GM18909 (cell line): ENCODE results near the gene MED17.
A peak's percentile ranks its signal among the peaks of the same experiment; 100 is the strongest.
"Not testable (repeated sequence)": the region's sequence is repeated elsewhere in the genome, so short reads cannot be mapped to it uniquely, and the experiment has no call there.

ENCODE experiments used
- ATAC-seq: cut with Tn5 transposase; IDR thresholded peaks from one replicate; pipeline ENCODE4 v1.9.1; 2021; ENCODE audit warnings: mild to moderate bottlenecking; ENCODE audit not compliant: unreplicated experiment, poor library complexity

MED17 gene

DNA sequence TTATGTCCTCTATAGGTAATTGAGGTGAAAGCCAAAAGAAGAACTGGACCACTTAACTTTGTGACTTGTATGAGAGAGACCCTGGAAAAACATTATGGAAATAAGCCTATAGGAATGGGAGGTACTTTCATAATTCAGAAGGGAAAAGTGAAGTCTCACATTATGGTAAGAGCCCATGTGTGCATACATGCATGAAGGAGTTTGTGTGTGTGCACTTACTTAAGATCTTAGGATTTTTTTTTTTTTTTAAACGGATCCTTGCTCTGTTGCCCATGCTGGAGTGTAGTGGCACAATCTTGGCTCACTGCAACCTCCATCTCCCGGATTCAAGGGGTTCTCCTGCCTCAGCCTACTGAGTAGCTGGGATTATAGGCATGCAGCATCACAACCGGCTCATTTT is 26.8 kb upstream of the MED17 start:
- ATAC-seq = no peak

DNA sequence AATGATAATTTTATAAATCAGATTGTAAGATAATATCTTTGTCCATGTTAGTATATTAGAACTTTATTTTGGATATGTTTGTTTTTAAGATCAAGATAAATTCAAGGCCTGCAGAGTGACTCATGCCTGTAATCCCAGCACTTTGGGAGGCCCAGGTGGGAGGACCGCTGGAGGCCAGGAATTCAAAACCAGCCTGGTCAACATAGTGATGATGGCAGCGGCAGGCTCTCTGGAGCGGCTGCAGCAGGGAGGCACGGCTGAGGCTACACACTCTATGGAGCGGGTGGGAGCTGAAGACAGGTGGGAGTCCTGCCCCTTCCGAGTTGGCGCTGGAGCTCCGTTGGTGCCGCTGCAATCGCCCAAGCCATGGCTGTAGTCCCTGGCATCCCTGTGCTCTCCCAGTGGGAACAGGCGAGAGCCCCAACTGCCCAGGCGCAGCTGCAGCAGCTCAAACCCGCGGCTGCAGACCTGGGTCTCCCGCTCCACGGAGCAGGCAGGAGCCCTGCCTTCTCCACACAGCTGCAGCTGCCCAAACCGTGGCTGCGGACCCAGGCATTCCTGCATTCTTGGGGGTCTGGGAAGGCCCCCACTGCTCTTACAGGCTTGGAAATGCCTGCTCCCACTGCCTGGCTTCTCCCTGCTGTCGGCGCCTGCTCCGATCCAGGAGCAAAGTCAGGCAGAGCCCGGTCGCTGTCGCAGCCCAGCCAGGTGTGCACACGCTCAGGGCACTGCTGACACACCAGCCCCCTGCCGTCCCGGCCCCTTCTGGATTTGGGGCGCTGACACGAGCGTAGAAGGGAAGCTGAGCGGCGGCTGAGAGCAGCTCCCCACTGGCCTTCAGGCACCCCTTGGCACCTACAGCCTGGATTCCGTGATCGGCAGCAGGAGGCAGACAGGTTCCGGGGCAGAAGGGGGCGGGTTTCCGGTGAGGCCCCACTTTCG is 25.9 kb upstream of the MED17 start:
- no peak for ATAC-seq

DNA sequence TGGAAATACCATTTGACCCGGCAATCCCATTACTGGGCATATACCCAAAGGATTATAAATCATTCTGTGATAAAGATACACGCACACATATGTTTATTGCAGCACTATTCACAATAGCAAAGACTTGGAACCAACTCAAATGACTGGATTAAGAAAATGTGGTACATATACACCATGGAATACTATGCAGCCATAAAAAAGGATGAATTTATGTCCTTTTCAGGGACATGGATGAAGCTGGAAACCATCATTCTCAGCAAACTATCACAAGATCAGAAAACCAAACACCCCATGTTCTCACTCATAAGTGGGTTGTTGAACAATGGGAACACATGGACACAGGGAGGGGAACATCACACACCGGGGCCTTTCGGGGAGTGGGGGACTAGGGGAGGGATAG is 25.0 kb upstream of the MED17 start:
- not testable (repeated sequence) for ATAC-seq

DNA sequence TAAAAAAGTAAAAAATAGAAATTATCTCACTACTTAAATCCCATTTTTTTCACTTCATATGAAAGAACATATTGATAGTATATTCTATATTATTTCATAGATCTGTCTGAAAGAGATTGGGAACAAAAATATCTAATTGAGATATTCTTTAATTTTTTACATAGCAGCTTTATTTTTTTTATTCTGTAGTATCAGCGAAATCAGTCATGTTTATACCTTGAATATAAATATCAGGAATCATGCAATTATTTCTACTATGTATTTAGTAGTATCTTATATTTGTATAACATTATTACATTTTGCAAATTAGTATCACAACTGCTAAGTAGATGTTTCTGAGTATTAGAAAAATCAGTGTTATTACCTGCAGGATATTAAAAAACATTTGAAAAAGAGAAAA is 22.2 kb upstream of the MED17 start:
- no peak for ATAC-seq

DNA sequence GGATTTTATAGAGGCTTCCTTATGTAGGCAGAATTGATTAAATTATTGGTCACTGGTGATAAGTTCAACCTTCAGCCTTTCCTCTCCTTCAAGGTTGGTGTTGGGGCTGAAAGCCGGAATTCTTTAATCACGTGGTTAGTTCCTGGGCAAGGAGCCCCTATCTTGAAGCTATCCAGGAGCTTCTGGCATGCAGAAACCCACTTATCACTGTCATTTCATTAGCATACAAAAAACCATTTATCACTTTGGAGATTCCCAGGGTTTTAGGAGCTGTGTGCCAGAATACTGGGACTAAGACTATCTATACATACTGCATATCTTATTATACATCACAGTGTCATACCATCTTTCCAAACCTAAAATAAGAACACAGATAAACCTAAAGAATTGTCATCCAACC is 18.5 kb upstream of the MED17 start:
- no peak for ATAC-seq

DNA sequence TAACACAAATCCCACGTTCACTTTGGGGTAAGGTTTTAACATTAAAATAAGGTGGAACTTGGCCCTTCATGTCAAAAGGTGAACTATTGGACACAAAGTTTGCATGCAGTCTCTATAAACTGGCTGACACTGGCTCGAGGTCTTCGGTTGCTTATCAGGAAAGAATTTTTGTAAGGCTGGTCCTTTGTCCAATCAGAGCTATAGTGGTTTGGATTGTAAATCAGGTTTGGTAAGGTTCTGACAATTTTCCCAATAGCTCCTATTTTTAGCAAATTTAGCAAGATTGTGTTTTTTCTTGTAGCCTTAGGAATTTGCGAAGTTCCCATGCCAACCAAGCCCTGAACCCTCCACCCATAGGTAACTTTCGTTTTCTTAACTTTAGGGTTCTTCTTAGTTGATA is 17.6 kb upstream of the MED17 start:
- no peak for ATAC-seq

DNA sequence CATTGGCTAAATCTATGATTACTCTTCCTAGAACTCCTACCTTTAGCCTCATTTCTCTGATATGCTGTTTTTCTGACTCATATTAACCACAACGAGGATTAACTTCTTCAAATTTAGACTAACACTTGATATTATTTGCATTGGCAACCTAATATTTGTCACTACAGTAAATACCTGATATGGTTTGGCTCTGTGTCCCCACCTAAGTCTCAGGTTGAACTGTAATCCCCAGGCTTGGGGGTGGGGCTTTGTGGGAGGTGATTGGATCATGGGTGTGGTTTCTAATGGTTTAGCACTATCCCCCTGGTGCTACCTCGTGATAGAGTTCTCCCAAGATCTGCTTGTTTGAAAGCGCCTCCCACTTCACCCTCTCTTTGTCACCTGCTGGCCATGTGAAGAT is 17.1 kb upstream of the MED17 start:
- ATAC-seq = no peak

DNA sequence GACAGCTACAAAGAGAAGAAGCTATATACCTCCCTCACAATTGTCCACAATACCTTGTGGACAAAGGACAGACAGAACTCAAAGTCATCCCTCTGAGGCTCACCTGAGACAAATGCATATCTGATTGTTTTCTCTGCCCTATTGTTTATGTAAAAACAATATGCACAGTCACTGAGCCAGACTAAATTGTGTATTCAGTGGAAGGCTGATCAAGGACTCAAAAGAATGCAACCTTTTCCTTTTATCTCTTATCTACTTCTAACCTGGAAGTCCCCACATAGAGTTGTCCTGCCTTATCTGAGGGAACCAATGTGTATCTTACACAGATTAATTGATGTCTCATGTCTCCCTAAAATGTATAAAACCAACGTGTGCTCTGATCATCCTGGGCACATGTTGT is 13.9 kb upstream of the MED17 start:
- no peak for ATAC-seq

DNA sequence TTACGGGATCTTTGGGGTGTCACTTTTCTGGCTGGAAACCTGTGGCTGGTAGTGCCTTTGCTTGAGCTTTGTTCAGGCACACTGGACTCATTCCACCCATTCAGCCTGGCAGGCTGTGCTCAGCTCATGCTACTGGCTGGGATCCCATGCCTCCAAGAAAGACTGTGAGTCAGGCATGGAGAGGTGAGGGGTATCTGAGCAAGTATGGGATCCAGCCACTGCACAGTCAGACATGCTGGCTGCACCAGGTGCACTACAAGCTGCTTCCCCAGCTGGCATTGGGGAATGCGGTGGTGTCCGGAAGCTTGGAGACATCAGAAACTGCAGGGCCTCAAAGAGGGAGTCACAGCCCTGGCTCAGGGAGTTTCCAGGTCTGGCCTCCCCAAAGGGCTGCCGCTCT is 12.0 kb upstream of the MED17 start:
- no peak for ATAC-seq

DNA sequence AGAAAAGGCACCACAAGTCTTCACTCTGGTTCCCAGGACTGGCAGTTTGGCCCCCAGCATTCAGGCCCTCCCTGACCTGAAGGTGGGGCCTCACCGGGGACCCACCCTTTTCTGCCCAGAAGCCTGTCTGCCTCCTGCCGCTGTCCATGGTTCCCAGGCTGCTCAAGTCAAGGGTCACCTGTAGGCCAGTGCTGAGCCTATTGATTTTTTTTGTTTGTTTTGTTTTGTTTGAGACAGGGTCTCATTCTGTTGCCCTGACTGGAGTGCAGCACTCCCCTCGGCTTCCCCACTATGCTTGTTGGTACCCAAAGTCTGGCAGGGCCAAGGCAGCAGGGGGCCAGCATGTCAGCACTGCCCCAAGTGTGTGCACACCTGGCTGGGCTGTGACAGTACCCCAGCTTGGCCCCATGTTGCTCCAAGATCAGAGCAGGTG is 11.0 kb upstream of the MED17 start:
- no peak for ATAC-seq

DNA sequence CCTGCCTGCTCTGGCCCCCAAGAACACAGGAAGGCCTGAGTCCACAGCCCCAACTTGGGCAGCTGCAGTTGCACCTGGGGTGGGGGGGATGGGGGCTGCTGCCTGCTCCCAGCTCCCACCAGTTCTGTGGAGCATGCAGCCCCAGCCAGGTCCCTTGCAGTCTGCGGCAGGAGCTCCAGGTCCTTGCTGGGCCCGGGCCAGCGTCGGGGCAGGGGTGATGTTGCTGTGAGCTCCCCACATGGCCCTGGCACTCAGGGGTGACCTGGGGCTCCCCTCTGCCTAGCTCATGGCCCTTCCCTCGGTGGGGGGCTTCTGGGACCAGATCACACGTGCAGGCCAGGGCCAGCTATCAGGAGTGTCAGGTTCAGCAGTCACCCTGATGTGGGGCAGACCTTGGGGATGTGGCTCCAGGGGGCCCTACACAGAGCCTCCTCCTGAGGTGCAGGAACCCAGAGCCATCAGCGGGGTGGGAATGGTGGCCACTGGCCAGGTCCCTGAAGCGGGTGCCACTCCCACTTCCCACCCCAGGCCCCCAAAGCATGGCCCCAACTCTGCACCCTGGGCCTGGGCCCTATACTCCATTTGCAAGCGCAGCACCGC is 10.4 kb upstream of the MED17 start:
- no peak for ATAC-seq

DNA sequence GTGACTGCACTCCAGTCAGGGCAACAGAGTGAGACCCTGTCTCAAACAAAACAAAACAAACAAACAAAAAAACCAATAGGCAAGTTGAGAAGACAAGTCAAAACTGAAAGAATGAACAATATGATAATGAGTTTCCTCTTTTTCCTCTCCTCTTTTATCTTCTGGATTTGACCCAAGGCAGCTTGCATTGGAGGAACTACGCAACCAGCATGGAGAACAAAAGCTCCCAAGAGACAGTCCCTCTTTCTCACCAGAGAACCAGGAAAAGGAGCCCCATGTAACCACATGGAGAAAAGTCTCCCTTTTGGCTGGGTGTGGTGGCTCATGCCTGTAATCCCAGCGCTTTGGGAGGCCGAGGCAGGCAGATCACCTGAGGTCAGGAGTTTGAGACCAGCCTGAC is 9.5 kb upstream of the MED17 start:
- not testable (repeated sequence) for ATAC-seq

DNA sequence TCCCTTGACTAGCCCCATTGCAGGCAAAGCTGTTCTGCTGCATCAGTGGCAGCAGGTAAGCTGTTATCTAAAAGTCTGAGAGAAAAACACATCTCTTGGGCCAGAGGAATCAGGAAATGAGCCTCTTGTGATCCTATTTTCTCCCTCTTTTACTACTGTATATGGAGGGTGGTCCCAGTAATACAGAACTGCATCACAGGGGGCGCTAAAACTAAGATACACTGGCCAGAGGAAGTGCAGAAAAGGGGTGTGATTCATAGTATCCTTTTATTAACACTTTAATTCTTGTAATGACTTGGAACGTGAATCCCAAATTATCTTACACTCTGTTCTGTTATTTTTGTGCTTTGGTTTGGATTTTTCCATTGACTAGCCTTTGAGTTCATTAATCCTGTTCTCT is 8.8 kb upstream of the MED17 start:
- ATAC-seq = no peak

DNA sequence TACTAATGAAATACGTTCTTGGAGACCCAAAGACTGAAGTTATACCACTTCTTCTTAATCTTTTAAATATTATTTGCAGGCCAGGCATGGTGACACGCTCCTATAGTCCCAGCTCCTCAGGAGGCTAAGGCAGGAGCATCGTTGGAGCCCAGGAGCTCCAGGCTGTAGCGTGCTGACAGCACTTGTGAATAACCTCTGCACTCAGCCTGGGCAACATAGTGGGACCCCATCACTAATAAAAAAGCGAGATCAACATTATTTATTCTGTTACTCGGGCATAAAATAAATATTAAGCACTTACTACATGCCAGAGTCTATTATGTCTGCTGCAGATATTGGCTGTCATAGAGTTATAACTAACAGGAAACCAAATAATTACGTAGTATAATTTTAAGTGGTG is 720 bp upstream of the MED17 start:
- no peak for ATAC-seq

DNA sequence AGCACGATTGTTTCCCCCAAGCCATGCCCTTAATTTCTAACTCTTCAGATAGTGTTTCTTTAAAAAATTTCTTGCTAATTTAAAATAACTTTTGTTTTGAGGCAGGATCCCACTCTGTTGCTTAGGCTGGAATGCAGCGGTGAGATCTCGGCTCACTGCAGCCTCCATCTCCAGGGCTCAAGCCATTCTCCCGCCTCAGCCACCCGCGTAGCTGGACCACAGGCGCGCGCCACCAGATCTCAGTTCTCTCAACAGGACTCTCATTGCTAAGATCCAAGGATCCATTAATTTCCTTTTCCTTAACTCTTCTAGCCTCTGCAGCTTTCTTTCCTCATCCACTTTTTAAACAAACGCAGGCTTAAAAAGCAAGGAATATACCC is 327 bp upstream of the MED17 start:
- ATAC-seq = peak; percentile 62

DNA sequence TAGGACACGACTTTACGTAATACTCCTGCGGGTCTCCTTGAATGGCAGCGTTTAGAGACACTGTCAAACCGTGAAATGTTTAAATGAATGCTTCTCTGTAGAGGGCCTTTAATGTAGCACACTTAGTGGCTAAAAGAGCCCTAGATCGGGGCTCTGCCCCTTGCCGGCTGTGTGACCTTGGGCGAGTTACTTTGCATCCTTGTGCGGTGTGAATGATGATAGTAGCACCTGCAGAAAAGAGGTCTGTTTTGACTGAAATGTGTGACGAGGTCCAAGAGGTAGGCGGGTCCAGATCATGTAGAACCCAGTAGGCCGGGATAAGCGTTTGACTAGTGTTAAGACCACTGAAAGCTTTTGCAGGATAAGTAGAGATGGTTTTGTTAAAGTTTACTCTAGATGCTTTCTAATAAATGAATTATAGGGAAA is 866 bp downstream of the MED17 start:
- ATAC-seq = peak; percentile 30

DNA sequence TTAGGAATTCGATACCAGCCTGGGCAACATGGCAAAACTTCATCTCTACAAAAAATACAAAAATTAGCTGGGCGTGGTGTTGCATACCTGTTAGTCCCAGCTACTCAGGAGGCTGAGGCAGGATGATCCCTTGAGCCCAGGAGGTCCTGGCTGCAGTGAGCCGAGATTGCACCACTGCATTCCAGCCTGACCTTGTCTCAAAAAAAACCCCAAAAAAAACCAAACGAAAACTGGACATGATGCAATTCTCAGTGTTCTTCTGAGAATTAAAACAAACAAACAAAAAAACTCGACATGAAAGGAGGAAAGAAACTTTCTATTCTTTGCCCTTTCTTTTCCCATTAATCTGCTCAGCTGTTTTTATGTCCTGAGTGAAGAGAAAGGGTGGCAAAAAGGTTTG is 7.4 kb downstream of the MED17 start:
- ATAC-seq = no peak

DNA sequence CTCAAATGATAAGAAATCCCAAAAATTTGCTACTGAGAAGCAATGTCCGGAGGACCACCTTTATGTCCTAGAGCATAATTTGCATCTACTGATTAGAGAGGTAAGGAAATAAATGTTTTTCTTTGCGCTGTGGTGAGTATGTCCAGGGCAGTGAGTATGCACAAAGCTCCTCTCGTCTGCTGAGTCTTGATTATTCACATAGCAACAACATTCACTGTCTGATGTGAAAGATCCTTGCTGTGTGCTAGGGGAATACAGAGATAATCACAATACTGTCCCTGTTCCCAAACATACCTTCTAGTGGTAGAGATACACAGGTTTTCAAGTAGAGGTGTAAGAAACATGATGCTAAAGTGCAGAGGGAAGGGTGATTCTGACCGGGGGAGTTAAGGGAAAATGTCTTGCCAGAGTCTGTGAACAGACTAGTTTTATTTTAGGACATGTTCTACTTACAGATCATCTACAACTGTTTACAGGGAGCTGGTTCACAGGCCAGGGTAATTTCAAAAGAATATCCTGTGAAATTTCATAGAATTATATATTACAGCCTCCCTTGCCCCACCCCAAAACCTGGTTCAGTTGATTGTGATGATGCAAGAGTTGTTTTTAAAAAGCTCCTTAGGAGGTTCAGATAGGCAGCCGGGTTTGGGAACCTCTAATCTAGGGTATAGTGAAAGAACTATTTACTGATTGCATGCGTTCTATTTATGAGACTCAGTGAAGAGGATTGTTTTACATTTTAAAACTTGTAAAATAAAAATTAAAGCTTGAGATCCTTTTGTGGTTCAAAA is 12.6 kb downstream of the MED17 start:
- no peak for ATAC-seq

DNA sequence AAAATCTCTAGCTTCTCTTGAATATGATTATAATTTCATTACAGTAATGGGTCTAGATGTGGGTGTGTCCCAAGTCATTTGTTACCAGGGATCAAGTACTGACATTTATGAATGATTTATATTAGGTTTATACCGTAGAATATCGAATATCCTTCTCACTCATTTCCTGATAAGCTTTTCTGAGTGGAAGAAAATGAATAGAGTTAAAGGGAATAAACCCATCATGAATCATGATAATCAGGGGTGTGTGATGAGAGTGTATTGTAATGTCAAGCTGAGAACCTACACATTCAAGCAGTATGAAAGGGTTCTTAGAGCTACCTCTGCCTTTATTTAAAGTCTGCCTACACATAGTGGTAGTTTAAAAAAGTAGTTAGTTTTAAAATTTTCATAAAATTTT is 17.3 kb downstream of the MED17 start:
- no peak for ATAC-seq

DNA sequence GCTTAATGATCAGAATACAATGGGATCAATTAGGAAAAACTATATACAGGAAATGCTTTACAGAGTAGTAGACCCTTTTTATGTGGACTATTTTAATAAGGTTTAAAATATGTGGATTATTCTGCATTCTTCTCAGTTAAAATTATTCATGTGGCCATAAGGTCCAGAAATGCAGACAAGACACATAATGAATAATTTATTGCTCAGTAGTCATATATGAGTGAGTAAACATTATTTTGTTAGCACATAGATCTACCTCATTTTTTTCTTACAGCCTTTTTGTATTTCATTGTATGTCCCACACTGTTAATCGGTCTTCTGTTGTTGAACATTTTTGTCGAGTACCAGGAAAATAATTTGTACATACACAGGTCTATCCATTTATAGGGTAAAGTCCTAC is 20.8 kb downstream of the MED17 start:
- no peak for ATAC-seq

DNA sequence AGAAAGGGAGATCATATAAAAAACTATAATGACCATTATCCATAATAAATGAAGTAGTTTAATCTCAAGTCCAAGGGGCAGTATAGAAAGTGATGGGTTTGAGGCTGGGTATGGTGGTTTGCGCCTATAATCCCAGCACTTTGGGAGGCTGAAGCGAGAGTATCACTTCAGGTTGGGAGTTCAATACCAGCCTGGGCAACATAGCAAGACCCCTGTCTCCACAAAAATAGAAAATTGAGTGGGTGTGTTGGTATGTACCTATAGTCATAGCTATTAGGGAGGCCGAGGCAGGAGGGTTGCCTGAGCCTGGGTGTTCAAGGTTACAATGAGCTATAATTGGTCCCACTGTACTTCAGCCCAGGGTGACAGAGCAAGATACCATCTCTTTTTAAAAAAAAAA is 23.9 kb downstream of the MED17 start:
- no peak for ATAC-seq
